Measurements from ENCODE around the gene MAPK8IP3.

Gene MAPK8IP3

DNA sequence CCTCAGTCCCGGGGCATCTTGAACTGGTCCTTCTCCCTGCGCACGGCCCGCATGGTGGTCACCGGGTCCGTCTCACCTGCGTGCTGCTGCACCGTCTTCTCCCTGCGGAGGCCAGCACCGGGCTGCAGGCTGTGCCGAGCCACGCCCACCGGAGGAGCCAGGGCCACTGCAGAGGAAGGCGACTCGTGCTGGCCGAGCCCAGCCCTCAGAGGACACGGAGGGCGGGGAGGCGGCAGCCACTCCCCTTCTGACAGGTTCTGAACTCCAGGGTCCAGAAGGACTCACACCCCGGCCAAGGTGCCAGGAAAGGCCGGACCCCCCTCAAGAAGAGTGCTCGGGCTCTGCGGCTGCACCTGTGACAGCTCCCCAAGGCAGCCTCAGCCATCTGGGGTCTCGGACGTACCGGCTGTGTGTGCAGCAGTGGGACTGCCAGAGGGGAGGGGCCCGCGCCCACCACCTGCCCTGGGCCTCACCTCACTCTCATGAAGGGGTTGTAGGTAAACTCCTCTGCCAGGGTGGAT lies 103.3 kb downstream of the MAPK8IP3 start:
- no peak for DNase-seq (ENCODE audit: low read depth)

DNA sequence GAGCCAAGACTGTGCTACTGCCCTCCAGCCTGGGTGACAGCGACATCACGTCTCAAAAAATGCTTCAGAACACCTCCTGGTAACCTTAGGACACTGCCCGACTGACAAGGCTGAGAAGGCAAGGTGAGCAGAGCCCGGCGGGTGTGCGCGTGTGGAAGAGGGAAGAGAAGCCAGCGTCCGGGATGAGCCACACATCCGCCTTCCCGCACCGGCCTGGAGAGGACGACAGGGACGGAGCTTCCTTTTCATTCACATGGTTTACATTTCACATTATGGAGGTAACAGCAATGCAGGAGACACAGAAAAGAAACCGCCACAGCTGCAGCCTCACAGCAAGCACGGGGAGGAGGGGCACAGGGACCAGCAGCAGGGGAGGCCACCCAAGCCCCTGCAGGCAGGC lies 104.1 kb downstream of the MAPK8IP3 start:
- no peak for DNase-seq (ENCODE audit: low read depth)

DNA sequence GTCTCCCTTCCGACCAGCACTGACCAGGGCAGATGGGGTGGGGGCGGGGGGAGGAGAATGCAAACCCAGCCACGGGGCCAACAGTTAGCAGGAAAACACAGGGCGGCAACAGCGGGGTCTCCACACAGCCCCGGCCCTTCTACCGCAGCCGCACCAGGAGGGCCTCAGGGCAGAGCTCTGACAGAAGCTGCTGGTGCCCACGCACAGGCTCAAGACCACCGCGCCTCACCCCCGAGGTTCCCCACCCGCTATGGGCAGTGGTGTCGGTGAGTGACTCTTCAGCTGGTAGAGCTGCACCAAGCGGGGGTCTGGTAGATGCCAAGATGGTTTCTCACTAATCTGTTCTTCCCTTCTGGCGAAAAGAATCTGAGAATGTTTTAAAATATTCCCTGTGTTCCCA lies 104.5 kb downstream of the MAPK8IP3 start:
- no peak for DNase-seq (ENCODE audit: low read depth)

DNA sequence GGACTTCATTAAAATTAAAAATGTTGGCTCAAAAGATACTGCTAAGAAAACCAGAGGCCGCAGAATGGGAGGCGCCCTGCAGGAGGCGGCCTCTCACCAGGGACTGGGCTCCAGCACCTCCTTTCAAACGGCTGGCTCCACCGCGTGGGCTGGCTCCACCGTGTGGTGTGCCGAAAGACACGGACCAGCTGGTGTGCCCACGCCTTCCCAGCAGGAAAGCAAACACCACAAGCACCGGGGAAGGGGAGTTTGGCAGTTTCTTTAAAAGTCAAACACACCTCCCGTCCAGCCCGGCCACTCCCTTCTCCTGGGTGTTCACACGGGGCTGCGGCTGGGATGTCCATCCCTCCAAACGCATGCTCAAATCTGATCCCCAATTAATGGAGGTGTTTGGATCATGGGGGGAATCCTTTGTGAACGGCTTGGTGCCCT lies 106.8 kb downstream of the MAPK8IP3 start:
- DNase-seq (ENCODE audit: low read depth) = no peak

GRCh38 chr16:1815461-1815860 lies 109.5 kb downstream of the MAPK8IP3 start:
- no peak for DNase-seq (ENCODE audit: low read depth)

DNA sequence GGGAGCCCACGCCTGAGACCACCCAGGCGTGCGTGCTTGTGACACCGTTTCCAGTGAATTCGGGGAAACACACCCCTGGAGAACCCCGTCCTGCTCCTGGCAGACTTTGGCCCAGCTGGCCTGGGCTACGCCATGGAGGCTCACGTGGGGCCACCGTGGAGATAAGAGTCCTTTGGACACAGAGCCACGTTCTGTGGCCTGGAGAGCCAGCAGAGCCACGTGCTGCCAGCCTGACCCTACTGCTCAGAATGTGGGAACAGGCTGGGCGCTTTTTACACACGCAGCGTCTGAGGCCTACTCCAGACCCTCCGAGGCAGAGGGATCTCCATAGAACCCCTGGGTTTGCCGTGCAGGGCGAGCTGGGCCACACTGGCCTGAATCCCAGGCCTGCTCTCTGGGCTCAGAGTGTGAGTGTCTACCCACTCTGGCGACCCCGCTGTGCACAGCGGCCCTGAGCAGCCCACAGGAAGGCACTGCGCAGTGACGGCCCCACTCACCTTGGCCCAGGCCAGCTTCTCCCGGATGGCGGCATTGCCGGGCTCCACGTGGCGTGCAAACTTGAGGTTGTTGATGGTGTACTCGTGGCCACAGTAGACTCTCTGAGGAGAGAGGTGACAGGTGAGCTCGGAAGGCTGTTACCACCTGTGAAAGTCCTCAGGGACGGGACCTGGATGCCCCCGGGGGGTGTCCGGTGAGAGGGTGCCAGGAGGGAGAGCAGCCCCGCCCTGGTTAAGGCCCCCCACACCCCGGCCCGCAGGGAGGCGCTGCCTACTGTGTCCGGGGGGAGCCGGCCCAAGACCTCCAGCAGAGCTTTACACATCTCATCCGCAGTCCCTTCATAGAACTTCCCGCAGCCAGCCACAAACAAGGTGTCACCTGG lies 110.6 kb downstream of the MAPK8IP3 start:
- DNase-seq (ENCODE audit: low read depth) = no peak

DNA sequence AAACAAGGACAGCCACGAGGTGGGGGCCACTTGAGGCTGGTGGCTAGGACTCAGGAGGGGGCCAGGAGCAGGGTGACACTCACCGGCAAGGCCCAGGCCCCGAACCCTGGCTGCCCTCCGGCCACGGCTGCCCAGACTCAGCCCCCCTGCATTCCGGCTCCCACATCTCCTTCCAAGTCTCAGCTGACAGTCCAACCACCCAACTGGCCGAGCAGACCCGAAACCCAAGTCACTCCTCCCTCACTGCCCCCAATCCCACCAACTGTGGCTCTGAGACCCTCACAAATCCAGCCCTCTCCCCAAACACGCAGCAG lies 111.2 kb downstream of the MAPK8IP3 start:
- no peak for DNase-seq (ENCODE audit: low read depth)

DNA sequence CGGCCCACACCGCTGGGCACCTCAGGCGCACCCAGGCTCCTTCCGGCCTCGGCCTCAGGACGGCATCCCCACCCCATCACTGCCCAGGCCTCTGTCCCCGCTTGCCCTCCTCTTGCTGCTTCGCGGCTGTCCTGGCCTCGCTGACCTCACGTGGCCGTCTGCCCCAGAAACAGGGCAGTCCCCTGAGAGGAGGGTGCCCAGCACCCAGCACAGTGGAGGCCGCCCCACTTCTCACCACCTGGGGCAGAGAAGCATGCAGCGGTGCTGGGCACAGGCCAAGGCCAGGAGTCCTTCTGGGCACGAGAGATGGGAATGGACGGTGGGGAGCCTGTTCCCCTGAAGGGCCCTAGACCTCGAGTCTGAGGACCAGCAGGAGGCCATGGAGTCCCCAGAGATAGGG lies 111.7 kb downstream of the MAPK8IP3 start:
- no peak for DNase-seq (ENCODE audit: low read depth)

DNA sequence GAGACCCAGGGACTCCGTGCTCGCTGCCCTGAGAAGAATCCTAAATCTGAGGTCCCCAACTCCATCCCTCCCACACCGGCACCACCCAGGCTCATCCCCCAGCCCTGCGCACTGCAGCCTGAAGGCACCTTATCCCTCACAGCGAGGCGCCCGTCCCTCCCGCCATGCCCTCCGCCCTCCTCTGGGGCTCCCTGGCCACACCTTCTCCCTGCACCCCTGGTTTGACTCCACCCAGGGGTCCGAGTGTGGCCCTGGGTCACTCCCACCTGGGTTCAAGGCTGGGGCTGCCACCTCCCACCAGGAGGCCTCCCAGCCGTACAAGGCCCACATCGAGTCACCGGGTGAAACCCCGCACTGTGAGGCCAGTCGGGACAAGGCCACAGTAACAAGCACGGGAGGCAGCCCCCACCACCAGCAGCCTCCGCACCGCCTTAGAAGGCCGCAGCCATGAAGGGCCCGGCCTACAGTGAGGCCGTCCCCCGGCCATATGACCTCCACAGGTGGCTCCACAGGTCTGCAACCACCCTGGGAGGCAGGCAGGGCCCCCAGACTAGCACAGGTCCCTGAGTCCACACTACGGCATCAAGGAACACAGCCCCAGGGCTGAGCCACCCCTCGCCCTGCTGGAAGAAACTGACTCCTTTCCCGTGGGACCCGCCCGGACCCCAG lies 112.3 kb downstream of the MAPK8IP3 start:
- no peak for DNase-seq (ENCODE audit: low read depth)

DNA sequence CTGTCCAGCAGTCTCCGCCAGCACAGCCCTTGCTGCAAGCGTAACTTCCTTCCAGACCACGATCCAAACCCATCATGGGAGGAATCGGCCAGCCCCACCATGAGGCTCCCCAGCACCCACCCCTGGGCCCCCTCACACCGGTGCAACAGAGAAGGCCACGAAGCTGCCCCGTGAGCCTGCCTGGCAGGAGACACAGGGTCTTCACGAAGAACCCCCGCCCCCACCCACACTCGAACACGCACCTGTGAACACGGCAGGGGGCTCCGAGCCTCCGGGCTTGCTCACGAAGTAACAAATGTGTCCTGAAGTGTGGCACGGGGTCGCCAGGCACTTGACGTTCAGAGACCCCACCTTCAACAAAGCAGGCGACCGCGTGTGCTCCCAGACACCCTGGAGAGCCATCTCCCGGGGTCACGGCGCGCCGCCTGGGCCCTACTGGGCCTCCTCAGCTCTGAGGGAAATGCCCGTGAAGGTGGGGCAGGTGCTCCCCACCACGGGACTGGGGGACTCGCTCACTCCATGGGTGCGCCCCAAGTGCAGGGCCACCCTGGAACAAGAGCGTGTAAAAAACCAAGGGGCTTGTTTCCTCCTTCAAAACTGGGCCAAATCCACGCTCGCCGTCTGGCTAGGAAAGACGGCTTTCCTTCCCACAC lies 113.0 kb downstream of the MAPK8IP3 start:
- DNase-seq (ENCODE audit: low read depth) = no peak

- DNase-seq (ENCODE audit: low read depth) = no peak
These were observed 113.6 kb downstream of the MAPK8IP3 start for GRCh38 chr16:1819611-1820010.
